SU-DHL-6 (cell line): ENCODE measurements around the gene TTF1.

Source experiments
- H2AFZ ChIP-seq: fragments of 200-600 bp; sonication (generic); 2 replicates; pipeline ENCODE4 v1.6.1; 2014; ENCODE audit warnings: low read depth, mild to moderate bottlenecking, moderate library complexity, mixed read lengths, antibody characterized with exemption, low read length; ENCODE audit not compliant: severe bottlenecking
- H3F3A ChIP-seq: fragments of 200-600 bp; shearing (Covaris generic); 2 replicates; pipeline ENCODE4 v1.6.0; 2016; ENCODE audit warnings: antibody characterized with exemption, mild to moderate bottlenecking; ENCODE audit not compliant: insufficient read depth
- H3K27ac ChIP-seq: fragments of 200-600 bp; sonication (generic); 2 replicates; pipeline ENCODE4 v1.5.1; 2016; ENCODE audit warnings: low read depth, mild to moderate bottlenecking, low read length, moderate library complexity, mixed read lengths
- H3K27me3 ChIP-seq: fragments of 200-600 bp; sonication (generic), shearing (Covaris generic); 2 replicates; pipeline ENCODE4 v1.6.0; 2014; ENCODE audit warnings: mild to moderate bottlenecking, low read length
- H3K36me3 ChIP-seq: fragments of 200-600 bp; sonication (generic); 2 replicates; pipeline ENCODE4 v1.6.1; 2014; ENCODE audit warnings: mild to moderate bottlenecking, low read length, mixed read lengths
- H3K4me2 ChIP-seq: fragments of 300-600, 200-600 bp; shearing (Covaris generic), sonication (generic); 2 replicates; pipeline ENCODE4 v1.6.0; 2014; ENCODE audit warnings: low read length, low read depth, mild to moderate bottlenecking; ENCODE audit not compliant: poor library complexity, severe bottlenecking
- H3K4me3 ChIP-seq: fragments of 200-600 bp; sonication (generic); 2 replicates; pipeline ENCODE4 v1.5.1; 2014; ENCODE audit warnings: antibody characterized with exemption, low read length, mild to moderate bottlenecking, mixed read lengths; ENCODE audit not compliant: insufficient read depth, poor library complexity, severe bottlenecking
- H3K79me2 ChIP-seq: fragments of 200-600 bp; sonication (generic); 2 replicates; pipeline ENCODE4 v1.6.1; 2014; ENCODE audit warnings: mild to moderate bottlenecking, low read length, moderate library complexity; ENCODE audit not compliant: insufficient read depth
- H3K9ac ChIP-seq: fragments of 200-600 bp; sonication (generic); 2 replicates; pipeline ENCODE4 v1.7.0; 2014; ENCODE audit warnings: mild to moderate bottlenecking, low read length
- H3K9me2 ChIP-seq: fragments of 200-600 bp; sonication (generic); replicated peaks from 2 replicates; pipeline ENCODE4 v1.6.1; 2014; ENCODE audit warnings: low read length; ENCODE audit not compliant: insufficient read depth
- H3K9me3 ChIP-seq: fragments of 200-600 bp; sonication (generic); 2 replicates; pipeline ENCODE4 v1.6.1; 2014; ENCODE audit warnings: low read length, mixed read lengths; ENCODE audit not compliant: insufficient read depth
- H4K20me1 ChIP-seq: fragments of 200-600 bp; sonication (generic); 2 replicates; pipeline ENCODE4 v1.6.1; 2014; ENCODE audit warnings: low read depth, mild to moderate bottlenecking, antibody characterized with exemption, low read length, moderate library complexity, mixed read lengths
- CTCF ChIP-seq: fragments of 200-600 bp; sonication (generic); IDR thresholded peaks from one replicate; pipeline ENCODE4 v1.5.1; 2017; ENCODE audit warnings: antibody characterized with exemption, mild to moderate bottlenecking, low read length, moderate library complexity; ENCODE audit not compliant: insufficient read depth, poor library complexity, severe bottlenecking
- EZH2phosphoT487 ChIP-seq: fragments of 200-600 bp; sonication (generic), shearing (Covaris generic); conservative IDR thresholded peaks from 2 replicates; pipeline ENCODE4 v1.6.1; 2018; ENCODE audit warnings: mild to moderate bottlenecking, antibody characterized with exemption, low read length, moderate library complexity, mixed read lengths

Gene TTF1

DNA sequence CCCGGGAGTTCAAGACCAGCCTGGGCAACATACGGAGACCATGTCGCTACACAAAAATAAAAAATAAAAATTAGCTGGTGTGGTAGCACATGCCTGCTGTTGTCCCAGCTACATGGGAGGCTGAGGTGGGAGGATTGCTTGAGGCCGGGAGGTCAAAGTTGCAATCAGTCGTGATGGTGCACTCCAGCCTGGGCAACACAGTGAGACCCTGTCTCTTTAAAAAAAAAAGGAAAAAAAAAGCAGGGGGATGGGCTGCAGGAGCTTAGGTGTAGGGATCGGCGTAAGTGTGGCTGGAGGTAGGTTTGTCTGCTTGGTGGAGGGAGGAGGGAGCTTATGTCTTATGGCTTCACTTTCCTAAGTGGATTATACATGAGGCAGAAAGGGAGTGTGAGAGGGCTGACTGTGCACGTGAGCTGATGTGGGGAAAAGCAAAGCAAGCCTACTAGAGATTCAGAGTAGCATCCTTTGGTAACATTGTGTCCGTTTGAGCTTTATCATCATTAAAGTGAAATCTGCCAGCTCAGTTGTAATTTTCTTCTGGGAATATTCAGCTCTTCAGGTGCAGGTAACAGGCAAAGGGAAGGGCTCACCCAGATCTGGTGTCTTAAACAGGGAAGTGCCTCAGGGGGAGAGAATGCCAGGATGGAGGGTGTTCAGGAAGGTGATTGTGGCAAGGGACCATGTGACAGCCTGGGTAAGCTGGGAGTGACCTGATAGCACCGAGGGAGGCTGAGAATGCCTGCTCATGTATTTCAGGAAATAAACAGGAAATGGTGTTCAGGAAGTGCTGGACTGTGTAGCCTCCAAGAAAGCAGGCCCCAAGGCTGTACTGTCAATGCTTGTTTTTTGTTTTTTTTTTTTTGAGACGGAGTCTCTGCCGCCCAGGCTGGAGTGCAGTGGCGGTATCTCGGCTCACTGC, 34.2 kb downstream of the TTF1 start:
- H3K4me2 ChIP-seq = no peak overlapping the region
- peaks cover 4% of the 10 kb centered on the region; the same call in 1 of the 2 replicates for H3K36me3 ChIP-seq
- H3K9me3 ChIP-seq = no peaks in the 10 kb centered on the region
- no peaks in the 10 kb centered on the region for H3K27me3 ChIP-seq
- H4K20me1 ChIP-seq = no peaks in the 10 kb centered on the region
- H3K4me3 ChIP-seq = no peak overlapping the region
- no peaks in the 10 kb centered on the region for H3K9me2 ChIP-seq
- H3K27ac ChIP-seq = no peak overlapping the region
- TF ChIP-seq CTCF = no peak
- no peak for TF ChIP-seq EZH2phosphoT487
- H3F3A ChIP-seq = peaks cover 11% of the 10 kb centered on the region; the same call in 1 of the 2 replicates
- no peak overlapping the region for H3K9ac ChIP-seq
- H3K79me2 ChIP-seq = no peaks in the 10 kb centered on the region
- H2AFZ ChIP-seq = no peak overlapping the region

GRCh38 chr9:132370592-132370991, 36.0 kb downstream of the TTF1 start:
- Histone ChIP-seq H3K36me3 (peaks cover 4% of the 10 kb centered on the region; the same call in 1 of the 2 replicates), H3K27ac (no peak overlapping the region), H3K27me3 (no peaks in the 10 kb centered on the region), H2AFZ (no peak overlapping the region), H3K9me2 (no peaks in the 10 kb centered on the region), H3K9me3 (no peaks in the 10 kb centered on the region), H3K79me2 (no peaks in the 10 kb centered on the region), H3K4me3 (no peak overlapping the region), H3K9ac (no peak overlapping the region), H3F3A (peaks cover 11% of the 10 kb centered on the region; the same call in 1 of the 2 replicates), H3K4me2 (no peak overlapping the region), H4K20me1 (no peaks in the 10 kb centered on the region)
- no peak for TF ChIP-seq CTCF
- TF ChIP-seq EZH2phosphoT487 = no peak

- Histone ChIP-seq H3K27me3 (no peaks in the 10 kb centered on the region), H3K9me2 (no peaks in the 10 kb centered on the region), H3K9me3 (no peaks in the 10 kb centered on the region), H3F3A (0 out of 2 replicates have a peak, but pooled peaks cover 4% of the 10 kb centered on the region), H3K27ac (no peak overlapping the region), H3K4me2 (no peak overlapping the region), H3K9ac (no peak overlapping the region), H4K20me1 (no peaks in the 10 kb centered on the region), H3K79me2 (no peaks in the 10 kb centered on the region), H3K36me3 (no peaks in the 10 kb centered on the region), H3K4me3 (no peak overlapping the region), H2AFZ (no peak overlapping the region)
- TF ChIP-seq CTCF (no peak), EZH2phosphoT487 (no peak)
Observed at GRCh38 chr9:132369421-132369820, 37.2 kb downstream of the TTF1 start.
